Ishikawa (cell line): ENCODE measurements around the gene CDK6.

ENCODE experiments used
- CEBPB ChIP-seq: IDR thresholded peaks from 2 replicates; pipeline ENCODE4 v1.6.1; 2012
- CREB1 ChIP-seq: IDR thresholded peaks from 2 replicates; pipeline ENCODE4 v1.6.1; 2012; ENCODE audit warnings: low read depth
- EGR1 ChIP-seq: IDR thresholded peaks from 2 replicates; pipeline ENCODE4 v1.6.1; 2012
- EP300 ChIP-seq: IDR thresholded peaks from 2 replicates; pipeline ENCODE4 v1.6.1; 2012; ENCODE audit warnings: borderline replicate concordance
- FOXM1 ChIP-seq: IDR thresholded peaks from 2 replicates; pipeline ENCODE4 v1.6.1; 2012; ENCODE audit warnings: low read depth, borderline replicate concordance
- NFIC ChIP-seq: IDR thresholded peaks from 2 replicates; pipeline ENCODE4 v1.6.1; 2012
- RAD21 ChIP-seq: IDR thresholded peaks from 2 replicates; pipeline ENCODE4 v1.6.1; 2012; ENCODE audit warnings: low read depth
- TAF1 ChIP-seq: IDR thresholded peaks from 2 replicates; pipeline ENCODE4 v1.6.1; 2012; ENCODE audit warnings: low read depth, mild to moderate bottlenecking
- TCF12 ChIP-seq: IDR thresholded peaks from 2 replicates; pipeline ENCODE4 v1.6.1; 2012; ENCODE audit warnings: low read depth
- TEAD4 ChIP-seq: IDR thresholded peaks from 2 replicates; pipeline ENCODE4 v1.6.1; 2012
- YY1 ChIP-seq: IDR thresholded peaks from 2 replicates; pipeline ENCODE4 v1.6.1; 2012; ENCODE audit warnings: low read depth
- ZBTB7A ChIP-seq: IDR thresholded peaks from 2 replicates; pipeline ENCODE4 v1.6.1; 2012; ENCODE audit warnings: low read depth
- TF ChIP-seq, protein P1 (sequence below): IDR thresholded peaks from 2 replicates; pipeline ENCODE4 v1.6.1; 2012; ENCODE audit warnings: low read depth, mild to moderate bottlenecking
- TF ChIP-seq, protein P2 (sequence below): IDR thresholded peaks from 2 replicates; pipeline ENCODE4 v1.6.1; 2012
- TF ChIP-seq, protein P3 (sequence below): IDR thresholded peaks from 2 replicates; pipeline ENCODE4 v1.6.1; 2012

The CDK6 gene

DNA sequence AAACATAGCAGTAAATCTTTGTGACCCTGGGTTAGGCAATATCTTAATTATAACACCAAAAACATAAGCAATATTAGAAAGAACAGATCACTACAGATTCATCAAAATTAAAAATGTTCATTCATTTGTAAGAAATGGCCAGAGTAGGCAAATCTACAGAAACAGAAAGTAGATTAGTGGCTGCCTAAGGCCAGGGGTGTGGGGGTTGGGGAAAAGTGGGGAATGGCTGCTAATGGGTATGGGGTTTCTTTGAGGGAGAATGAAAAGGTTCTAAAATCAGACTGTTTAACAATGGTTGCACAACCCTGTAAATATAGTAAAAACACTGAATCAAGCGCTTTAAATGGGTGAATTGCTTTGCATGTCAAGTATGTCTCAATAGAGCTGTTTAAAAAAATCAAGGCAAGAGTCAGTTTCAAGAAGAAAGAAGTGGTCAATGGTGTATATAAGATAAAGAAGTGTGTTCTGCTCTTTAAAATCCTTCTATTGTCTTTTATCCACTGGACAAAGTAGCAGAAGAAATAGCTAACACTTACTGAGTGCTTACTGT is 42.6 kb downstream of the CDK6 start:
- TF ChIP-seq, protein P1, sequence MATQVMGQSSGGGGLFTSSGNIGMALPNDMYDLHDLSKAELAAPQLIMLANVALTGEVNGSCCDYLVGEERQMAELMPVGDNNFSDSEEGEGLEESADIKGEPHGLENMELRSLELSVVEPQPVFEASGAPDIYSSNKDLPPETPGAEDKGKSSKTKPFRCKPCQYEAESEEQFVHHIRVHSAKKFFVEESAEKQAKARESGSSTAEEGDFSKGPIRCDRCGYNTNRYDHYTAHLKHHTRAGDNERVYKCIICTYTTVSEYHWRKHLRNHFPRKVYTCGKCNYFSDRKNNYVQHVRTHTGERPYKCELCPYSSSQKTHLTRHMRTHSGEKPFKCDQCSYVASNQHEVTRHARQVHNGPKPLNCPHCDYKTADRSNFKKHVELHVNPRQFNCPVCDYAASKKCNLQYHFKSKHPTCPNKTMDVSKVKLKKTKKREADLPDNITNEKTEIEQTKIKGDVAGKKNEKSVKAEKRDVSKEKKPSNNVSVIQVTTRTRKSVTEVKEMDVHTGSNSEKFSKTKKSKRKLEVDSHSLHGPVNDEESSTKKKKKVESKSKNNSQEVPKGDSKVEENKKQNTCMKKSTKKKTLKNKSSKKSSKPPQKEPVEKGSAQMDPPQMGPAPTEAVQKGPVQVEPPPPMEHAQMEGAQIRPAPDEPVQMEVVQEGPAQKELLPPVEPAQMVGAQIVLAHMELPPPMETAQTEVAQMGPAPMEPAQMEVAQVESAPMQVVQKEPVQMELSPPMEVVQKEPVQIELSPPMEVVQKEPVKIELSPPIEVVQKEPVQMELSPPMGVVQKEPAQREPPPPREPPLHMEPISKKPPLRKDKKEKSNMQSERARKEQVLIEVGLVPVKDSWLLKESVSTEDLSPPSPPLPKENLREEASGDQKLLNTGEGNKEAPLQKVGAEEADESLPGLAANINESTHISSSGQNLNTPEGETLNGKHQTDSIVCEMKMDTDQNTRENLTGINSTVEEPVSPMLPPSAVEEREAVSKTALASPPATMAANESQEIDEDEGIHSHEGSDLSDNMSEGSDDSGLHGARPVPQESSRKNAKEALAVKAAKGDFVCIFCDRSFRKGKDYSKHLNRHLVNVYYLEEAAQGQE, result no peak
- TF ChIP-seq TEAD4, result no peak
- no peak for TF ChIP-seq TAF1
- TF ChIP-seq CEBPB, result no peak
- TF ChIP-seq NFIC, result no peak
- no peak for TF ChIP-seq RAD21
- TF ChIP-seq FOXM1, result no peak
- no peak for TF ChIP-seq TCF12
- no peak for TF ChIP-seq YY1

DNA sequence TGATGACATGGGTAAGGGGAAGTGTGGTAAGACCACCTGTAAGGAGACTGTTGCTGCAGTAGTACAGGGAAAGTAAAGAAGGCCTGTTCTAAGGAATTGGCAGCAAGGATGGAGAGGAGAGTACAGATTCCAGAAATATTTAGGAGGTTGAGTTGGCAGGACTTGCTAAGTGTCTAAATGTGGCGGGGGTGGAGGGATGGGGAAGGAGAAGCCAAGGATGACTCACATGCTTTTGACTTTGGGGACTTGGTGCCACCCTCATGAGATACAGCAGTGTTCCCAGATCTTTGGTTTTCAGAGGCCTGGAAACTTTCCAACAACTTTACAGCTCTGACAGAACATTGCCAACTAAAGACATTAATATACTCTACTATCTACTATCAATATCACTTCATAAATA is 45.4 kb downstream of the CDK6 start:
- TF ChIP-seq ZBTB7A, result no peak

DNA sequence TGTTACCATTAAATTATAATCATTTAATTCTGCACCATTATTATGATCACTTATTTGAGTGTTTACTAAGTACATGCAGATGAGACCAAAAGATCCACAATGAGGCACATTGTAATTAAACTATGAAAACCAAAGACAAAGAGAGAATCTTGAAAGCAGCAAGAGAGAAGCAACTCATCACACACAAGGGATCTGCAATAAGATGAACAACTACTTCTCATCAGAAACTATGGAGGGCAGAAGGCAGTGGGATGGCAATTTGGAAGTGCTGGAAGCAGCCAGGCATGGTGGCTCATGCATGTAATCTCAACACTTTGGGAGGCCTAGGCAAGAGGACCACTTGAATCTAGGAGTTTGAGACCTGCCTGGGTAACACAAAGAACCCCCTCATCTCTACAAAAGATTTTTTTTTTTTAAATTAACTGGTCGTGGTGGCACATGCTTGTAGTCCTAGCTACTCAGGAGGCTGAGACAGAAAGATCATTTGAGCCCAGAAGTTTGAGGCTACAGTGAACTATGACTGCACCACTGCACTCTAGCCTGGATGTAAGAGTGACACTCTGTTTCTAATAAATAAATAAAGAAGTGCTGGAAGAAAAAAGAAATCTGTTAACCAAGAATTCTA is 47.7 kb downstream of the CDK6 start:
- TF ChIP-seq CEBPB, result no peak
- TF ChIP-seq, protein P2, sequence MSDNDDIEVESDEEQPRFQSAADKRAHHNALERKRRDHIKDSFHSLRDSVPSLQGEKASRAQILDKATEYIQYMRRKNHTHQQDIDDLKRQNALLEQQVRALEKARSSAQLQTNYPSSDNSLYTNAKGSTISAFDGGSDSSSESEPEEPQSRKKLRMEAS, result no peak
- TF ChIP-seq TEAD4, result no peak
- no peak for TF ChIP-seq NFIC
- TF ChIP-seq FOXM1, result no peak
- TF ChIP-seq RAD21, result no peak

DNA sequence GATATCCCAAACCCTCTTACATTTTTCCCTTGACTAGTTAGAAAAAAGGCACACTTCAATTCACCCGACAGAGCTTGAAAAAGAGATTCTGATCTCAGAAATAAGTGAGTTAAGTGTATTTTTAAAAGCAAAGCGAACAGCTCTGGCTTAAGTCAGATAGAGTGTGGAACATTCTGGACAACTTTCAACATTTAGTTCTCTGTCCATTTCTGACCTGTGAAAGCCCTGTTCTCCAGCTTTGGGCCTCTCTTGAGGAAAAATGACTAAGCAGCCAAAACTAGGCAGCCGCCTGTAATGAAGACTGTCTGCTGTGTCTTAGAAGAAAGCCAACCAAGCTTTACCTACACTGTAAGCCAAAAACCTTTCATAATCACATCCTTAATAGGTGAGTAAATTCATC is 50.5 kb downstream of the CDK6 start:
- TF ChIP-seq EGR1 (no peak), YY1 (no peak), FOXM1 (no peak), NFIC (no peak), CREB1 (no peak), EP300 (no peak), CEBPB (no peak), ZBTB7A (no peak), TEAD4 (no peak)
- TF ChIP-seq, protein P2, result no peak
- TF ChIP-seq, protein P1, result no peak
- TF ChIP-seq, protein P3, sequence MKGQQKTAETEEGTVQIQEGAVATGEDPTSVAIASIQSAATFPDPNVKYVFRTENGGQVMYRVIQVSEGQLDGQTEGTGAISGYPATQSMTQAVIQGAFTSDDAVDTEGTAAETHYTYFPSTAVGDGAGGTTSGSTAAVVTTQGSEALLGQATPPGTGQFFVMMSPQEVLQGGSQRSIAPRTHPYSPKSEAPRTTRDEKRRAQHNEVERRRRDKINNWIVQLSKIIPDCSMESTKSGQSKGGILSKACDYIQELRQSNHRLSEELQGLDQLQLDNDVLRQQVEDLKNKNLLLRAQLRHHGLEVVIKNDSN, result no peak

DNA sequence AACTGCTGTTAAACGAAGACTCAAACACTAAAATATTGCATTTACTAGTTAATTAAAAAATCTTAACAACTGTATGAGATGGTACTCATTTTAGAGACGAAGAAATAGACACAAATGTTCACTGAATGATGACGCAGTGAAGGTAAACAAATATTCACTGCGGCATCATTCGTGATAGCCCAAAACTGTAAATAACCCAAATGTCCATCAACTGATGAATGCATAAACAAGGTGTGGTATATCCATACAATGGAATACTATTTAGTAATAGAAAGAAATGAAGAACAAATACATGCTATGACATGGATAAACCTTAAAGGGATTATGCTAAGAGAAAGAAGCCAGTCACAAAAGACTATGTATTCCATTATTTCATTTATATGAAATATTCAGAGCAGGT is 51.4 kb downstream of the CDK6 start:
- no peak for TF ChIP-seq TAF1
- TF ChIP-seq, protein P2, result no peak
- TF ChIP-seq EGR1, result no peak
- TF ChIP-seq ZBTB7A, result no peak
- TF ChIP-seq EP300, result no peak
- no peak for TF ChIP-seq TEAD4
- TF ChIP-seq NFIC, result no peak

DNA sequence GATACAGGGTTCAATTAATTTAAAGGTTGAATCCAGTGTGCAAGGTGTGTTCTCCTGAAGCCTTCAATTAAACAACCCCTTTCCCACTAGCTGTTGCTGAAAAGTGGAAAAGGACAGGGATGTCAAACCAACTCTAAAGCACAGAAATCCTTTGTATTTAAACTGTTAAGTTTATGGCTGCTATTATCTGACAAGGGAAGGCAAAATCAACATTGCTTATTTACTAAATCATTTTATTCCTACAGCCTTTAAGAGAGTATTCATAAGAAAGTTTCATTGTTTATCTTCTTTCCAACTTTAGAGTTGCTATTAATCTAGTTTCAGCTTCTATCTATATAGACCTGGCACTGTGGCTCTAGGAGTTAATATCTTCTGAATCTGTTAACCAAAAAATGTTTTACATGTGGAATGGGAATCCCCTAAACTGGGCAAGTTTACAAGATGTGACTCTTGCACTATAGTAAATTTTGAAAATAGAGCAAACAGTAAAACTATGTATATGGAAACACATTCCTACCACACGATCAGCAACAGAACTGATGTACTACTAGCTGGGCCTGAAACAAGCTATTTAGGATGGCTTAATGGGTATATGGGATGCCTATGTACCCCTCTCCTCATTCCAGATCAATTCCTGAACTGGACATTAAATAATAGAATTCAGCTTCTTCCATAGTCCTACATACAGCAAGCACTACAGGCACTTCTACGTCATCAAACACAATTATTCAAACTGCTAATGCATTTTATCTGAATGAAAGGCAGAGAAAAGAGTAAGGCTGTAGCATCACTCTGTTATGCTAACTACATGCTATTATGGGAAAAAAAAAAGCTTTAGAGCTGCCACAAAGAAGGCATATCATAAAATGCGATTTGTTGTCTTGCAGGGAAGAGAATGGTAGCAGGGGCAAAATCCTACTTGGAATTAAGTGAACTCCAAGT is 52.8 kb downstream of the CDK6 start:
- TF ChIP-seq, protein P3, result no peak
- TF ChIP-seq YY1, result no peak
- TF ChIP-seq FOXM1, result no peak
- no peak for TF ChIP-seq NFIC
- no peak for TF ChIP-seq TCF12
- no peak for TF ChIP-seq RAD21
- no peak for TF ChIP-seq CREB1
- TF ChIP-seq TEAD4, result no peak
- TF ChIP-seq CEBPB, result no peak
- TF ChIP-seq, protein P1, result no peak
- no peak for TF ChIP-seq TAF1
- TF ChIP-seq, protein P2, result no peak
- TF ChIP-seq ZBTB7A, result no peak
- no peak for TF ChIP-seq EP300
- no peak for TF ChIP-seq EGR1
